ENCODE measurements around the gene ADRA2C. TPM values are rescaled to one million over a fixed set of nuclear protein-coding genes. Genes with fewer than 3 reads are reported as not detected.

Gene ADRA2C
- total RNA-seq, 1 experiment from 2014 or later, result 0.28 TPM

DNA sequence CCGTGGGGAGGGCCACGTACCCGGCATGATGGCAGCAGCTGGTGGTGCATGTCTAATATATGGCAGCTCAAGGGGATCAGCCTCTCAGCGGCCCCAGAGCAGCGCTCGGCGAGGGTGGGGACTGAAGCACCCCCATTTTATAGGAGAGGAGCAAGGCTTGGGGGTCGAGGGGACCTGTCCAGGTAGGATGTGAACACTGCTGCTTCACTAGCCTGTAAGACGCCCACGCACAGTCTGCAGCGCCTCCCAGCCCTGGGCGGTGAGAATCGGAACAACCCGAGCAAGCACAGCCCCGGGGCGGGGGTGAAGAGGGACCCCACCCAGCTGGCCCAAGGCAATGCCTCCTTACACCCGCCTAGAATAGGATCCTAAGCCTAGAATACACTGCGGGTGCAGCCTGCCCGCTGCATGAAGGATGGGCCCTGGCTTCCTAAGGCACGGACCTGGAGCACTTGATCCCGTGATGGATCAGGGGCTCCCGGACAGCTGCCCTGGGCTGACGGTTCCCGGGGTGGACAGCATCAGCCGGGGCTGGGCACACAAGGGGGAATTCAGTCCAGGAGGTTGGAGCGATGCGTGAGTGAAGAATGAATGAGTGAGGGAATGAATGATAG lies 17.6 kb downstream of the ADRA2C start:
- Mint-ChIP-seq H3K4me3 (ENCODE audit: unreplicated experiment) (no peak overlapping the region), H3K36me3 (ENCODE audit: insufficient read depth, unreplicated experiment) (no peaks in the 10 kb centered on the region), H3K27me3 (ENCODE audit: insufficient read depth, unreplicated experiment) (peaks cover 18% of the 10 kb centered on the region), H3K9me3 (ENCODE audit: unreplicated experiment) (no peaks in the 10 kb centered on the region), H3K4me1 (ENCODE audit: insufficient read depth, unreplicated experiment) (no peaks in the 10 kb centered on the region), H3K27ac (ENCODE audit: low read depth, unreplicated experiment) (no peak overlapping the region)
- no peak for DNase-seq (ENCODE audit: unreplicated experiment)
- BruUV-seq (replicated peaks), result no TSS peak
- ChIA-PET POLR2A (interaction anchor here (0.7 kb wide), 1 partner anchor 432 kb away, joined by 3 read pairs; no protein-coding TSS in a partner anchor), CTCF (interaction anchor here (0.7 to 0.8 kb wide), 4 partner anchors 19 to 299 kb away, joined by 3 to 5 read pairs (median 4); no protein-coding TSS in a partner anchor)
- no peak for TF ChIP-seq CTCF (IDR thresholded peaks at IDR 0.05; ENCODE audit: unreplicated experiment)
- intact Hi-C loops (cut with micrococcal nuclease), result no loop called here

- Mint-ChIP-seq H3K36me3 (ENCODE audit: insufficient read depth, unreplicated experiment) (no peaks in the 10 kb centered on the region), H3K4me3 (ENCODE audit: unreplicated experiment) (no peak overlapping the region), H3K27ac (ENCODE audit: low read depth, unreplicated experiment) (no peak overlapping the region), H3K4me1 (ENCODE audit: insufficient read depth, unreplicated experiment) (no peaks in the 10 kb centered on the region), H3K9me3 (ENCODE audit: unreplicated experiment) (no peaks in the 10 kb centered on the region), H3K27me3 (ENCODE audit: insufficient read depth, unreplicated experiment) (peaks cover 26% of the 10 kb centered on the region)
- intact Hi-C loops (cut with micrococcal nuclease), result no loop called here
- no peak for TF ChIP-seq CTCF (IDR thresholded peaks at IDR 0.05; ENCODE audit: unreplicated experiment)
- CTCF ChIA-PET, result interaction anchor here (0.6 to 0.8 kb wide), 4 partner anchors 25 to 439 kb away, joined by 3 to 5 read pairs (median 3); no protein-coding TSS in a partner anchor
- no TSS peak for BruUV-seq (replicated peaks)
- DNase-seq (ENCODE audit: unreplicated experiment), result no peak
- POLR2A ChIA-PET, result interaction anchor here (0.7 kb wide), 1 partner anchor 431 kb away, joined by 3 read pairs; no protein-coding TSS in a partner anchor
Measured at GRCh38 chr4:3784454-3785291, 18.5 kb downstream of the ADRA2C start.

DNA sequence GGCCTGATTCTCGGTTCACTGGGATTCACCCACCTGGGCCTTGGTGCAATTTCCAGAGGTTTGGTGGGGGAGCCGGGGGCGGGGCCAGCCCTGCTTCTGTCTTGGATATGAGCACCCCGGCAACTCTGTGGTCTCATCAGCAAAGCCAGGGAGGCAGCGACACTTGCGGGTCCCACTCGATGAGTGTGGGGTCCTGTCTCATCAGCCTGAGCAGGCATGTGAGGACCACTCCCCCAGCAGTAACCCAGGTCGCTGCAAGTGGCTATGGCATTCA lies 19.0 kb downstream of the ADRA2C start:
- H3K4me3 Mint-ChIP-seq (ENCODE audit: unreplicated experiment), result no peak overlapping the region
- H3K27ac Mint-ChIP-seq (ENCODE audit: low read depth, unreplicated experiment), result no peak overlapping the region
- no TSS peak for BruUV-seq (replicated peaks)
- no peak for TF ChIP-seq CTCF (IDR thresholded peaks at IDR 0.05; ENCODE audit: unreplicated experiment)
- POLR2A ChIA-PET, result no interaction called here
- H3K9me3 Mint-ChIP-seq (ENCODE audit: unreplicated experiment), result no peaks in the 10 kb centered on the region
- no peak for DNase-seq (ENCODE audit: unreplicated experiment)
- no peaks in the 10 kb centered on the region for H3K4me1 Mint-ChIP-seq (ENCODE audit: insufficient read depth, unreplicated experiment)
- H3K27me3 Mint-ChIP-seq (ENCODE audit: insufficient read depth, unreplicated experiment), result peaks cover 30% of the 10 kb centered on the region
- H3K36me3 Mint-ChIP-seq (ENCODE audit: insufficient read depth, unreplicated experiment), result no peaks in the 10 kb centered on the region
- CTCF ChIA-PET, result interaction anchor here (0.6 to 0.8 kb wide), 2 partner anchors 27 to 440 kb away, joined by 3 read pairs; no protein-coding TSS in a partner anchor
- intact Hi-C loops (cut with micrococcal nuclease), result no loop called here

GRCh38 chr4:3786196-3786869 lies 20.1 kb downstream of the ADRA2C start:
- DNase-seq (ENCODE audit: unreplicated experiment), result peak; percentile 26
- POLR2A ChIA-PET, result no interaction called here
- no peak for TF ChIP-seq CTCF (IDR thresholded peaks at IDR 0.05; ENCODE audit: unreplicated experiment)
- Mint-ChIP-seq H3K27ac (ENCODE audit: low read depth, unreplicated experiment) (no peak overlapping the region), H3K9me3 (ENCODE audit: unreplicated experiment) (no peaks in the 10 kb centered on the region), H3K4me1 (ENCODE audit: insufficient read depth, unreplicated experiment) (no peaks in the 10 kb centered on the region), H3K27me3 (ENCODE audit: insufficient read depth, unreplicated experiment) (peaks cover 30% of the 10 kb centered on the region), H3K4me3 (ENCODE audit: unreplicated experiment) (no peak overlapping the region), H3K36me3 (ENCODE audit: insufficient read depth, unreplicated experiment) (no peaks in the 10 kb centered on the region)
- intact Hi-C loops (cut with micrococcal nuclease), result no loop called here
- BruUV-seq (replicated peaks), result no TSS peak
- CTCF ChIA-PET, result interaction anchor here (0.7 kb wide), 1 partner anchor 10 kb away, joined by 4 read pairs; no protein-coding TSS in a partner anchor

All from MCF 10A (cell line).